B cell (primary cell): Measurements from ENCODE around the gene NF2. TPM values are rescaled to one million over a fixed set of nuclear protein-coding genes. Genes with fewer than 3 reads are reported as not detected.

Source experiments
- ATAC-seq: fragments of 200-7000 bp; cut with Tn5 transposase; one replicate; pipeline ENCODE4 v1.10.0; 2021; ENCODE audit warnings: low read depth, mild to moderate bottlenecking, moderate number of reproducible peaks, moderate library complexity
- CTCF ChIA-PET: fragments of 350-600 bp; sonication (Branson Sonifier 250); formaldehyde crosslinking; loops from one replicate; lab custom pipeline; 2021; ENCODE audit warnings: antibody characterized with exemption, inconsistent platforms; lab: Charles Lee
- POLR2A ChIA-PET: fragments of 350-600 bp; sonication (Branson Sonifier 250); formaldehyde crosslinking; loops from one replicate; lab custom pipeline; 2021; ENCODE audit warnings: antibody characterized with exemption; lab: Charles Lee
- DNase-seq: peaks from one replicate; pipeline ENCODE4 v3.0.0; 2013
- H2AFZ ChIP-seq: 2 replicates; pipeline ENCODE4 v1.6.1; 2012; ENCODE audit warnings: mild to moderate bottlenecking, low read depth, low read length; ENCODE audit not compliant: insufficient read depth, poor library complexity, severe bottlenecking
- H3K27ac ChIP-seq, 2 donors: 1 replicate in 1 of 2; 2 replicates in 1 of 2; pipeline ENCODE4 v1.5.1; 2012 to 2013; ENCODE audit warnings: low read length in 2 of 2, mild to moderate bottlenecking in 2 of 2, moderate library complexity in 1 of 2
- H3K27me3 ChIP-seq, 4 experiments: fragments of 200-600 bp in 1 of 4; sonication (generic) in 1 of 4; replicated peaks in 1 of 4; 1 replicate in 2 of 4; 2 replicates in 2 of 4; pipeline versions ENCODE4 v1.6.1 to v1.7.0; 2013 to 2016; ENCODE audit warnings: low read length in 3 of 4, mild to moderate bottlenecking in 2 of 4, mixed read lengths in 1 of 4, moderate library complexity in 1 of 4; ENCODE audit not compliant: insufficient read depth in 4 of 4, control insufficient read depth in 3 of 4; ENCODE audit errors: control extremely low read depth in 1 of 4
- H3K36me3 ChIP-seq, 2 experiments: replicated peaks in 1 of 2; 1 replicate in 1 of 2; 2 replicates in 1 of 2; pipeline versions ENCODE4 v1.6.1 to v1.7.1; 2013; ENCODE audit warnings: low read length in 1 of 2; ENCODE audit not compliant: insufficient read depth in 2 of 2, control insufficient read depth in 1 of 2; ENCODE audit errors: control extremely low read depth in 1 of 2, extremely low read depth in 1 of 2
- H3K4me1 ChIP-seq, 2 donors: fragments of 200-600 bp in 1 of 2; sonication (generic) in 1 of 2; 1 replicate in 1 of 2; 2 replicates in 1 of 2; pipeline versions ENCODE4 v1.5.1 to v1.6.1; 2013 to 2017; ENCODE audit warnings: low read length in 2 of 2; ENCODE audit not compliant: control insufficient read depth in 2 of 2, insufficient read depth in 2 of 2
- H3K4me2 ChIP-seq: replicated peaks from 2 replicates; pipeline ENCODE3; 2012; ENCODE audit warnings: mild to moderate bottlenecking, low read depth, low read length; ENCODE audit not compliant: poor library complexity, severe bottlenecking
- H3K4me3 ChIP-seq, 5 experiments: fragments of 200-600 bp in 1 of 5; sonication (generic) in 1 of 5; 1 replicate in 3 of 5; 2 replicates in 2 of 5; pipeline versions ENCODE4 v1.5.1 to v1.7.0; 2011 to 2016; ENCODE audit warnings: low read length in 4 of 5, mild to moderate bottlenecking in 4 of 5, low read depth in 2 of 5, control low read depth in 1 of 5, moderate library complexity in 1 of 5; ENCODE audit not compliant: insufficient read depth in 1 of 5; ENCODE audit errors: control extremely low read depth in 1 of 5, extremely low read depth in 1 of 5
- H3K79me2 ChIP-seq: fragments of 200-600 bp; sonication (generic); one replicate; pipeline ENCODE4 v1.6.0; 2016; ENCODE audit warnings: low read length; ENCODE audit not compliant: control insufficient read depth, insufficient read depth
- H3K9ac ChIP-seq: fragments of 200-600 bp; sonication (generic); 2 replicates; pipeline ENCODE4 v1.6.1; 2017; ENCODE audit warnings: mild to moderate bottlenecking, low read length, moderate library complexity
- H3K9me3 ChIP-seq, 3 donors: one replicate each; pipeline versions ENCODE4 v1.6.1 to v1.7.1; 2013; ENCODE audit warnings: low read length in 2 of 3; ENCODE audit not compliant: control insufficient read depth in 2 of 3, insufficient read depth in 1 of 3; ENCODE audit errors: control extremely low read depth in 1 of 3
- H4K20me1 ChIP-seq: 2 replicates; pipeline ENCODE4 v1.6.0; 2012; ENCODE audit warnings: mild to moderate bottlenecking, low read length; ENCODE audit not compliant: insufficient read depth, control insufficient read depth, poor library complexity, severe bottlenecking
- H3K27ac Mint-ChIP-seq: one replicate; pipeline ENCODE4 v1.8.0; 2021; ENCODE audit warnings: mixed read lengths
- H3K27me3 Mint-ChIP-seq: one replicate; pipeline ENCODE4 v1.8.0; 2021; ENCODE audit warnings: mixed read lengths
- H3K4me1 Mint-ChIP-seq: one replicate; pipeline ENCODE4 v1.8.0; 2021; ENCODE audit warnings: mixed read lengths
- H3K4me3 Mint-ChIP-seq: one replicate; pipeline ENCODE4 v1.8.0; 2021; ENCODE audit warnings: mixed read lengths
- H3K9me3 Mint-ChIP-seq: one replicate; pipeline ENCODE4 v1.8.0; 2022; ENCODE audit warnings: mixed read lengths; ENCODE audit not compliant: insufficient read depth
- CTCF ChIP-seq: fragments of 200-600 bp; IDR thresholded peaks from one replicate; pipeline ENCODE4 v1.8.0; 2022; ENCODE audit warnings: antibody characterized with exemption, mild to moderate bottlenecking
- EZH2 ChIP-seq: IDR thresholded peaks from 2 replicates; pipeline ENCODE4 v1.6.1; 2012; ENCODE audit warnings: borderline replicate concordance, low read depth, mild to moderate bottlenecking, moderate library complexity, low read length; ENCODE audit not compliant: insufficient read depth, poor library complexity, severe bottlenecking
- WGBS: methylation state at CpG from one replicate; pipeline ENCODE4 v1.1.5; 2013; ENCODE audit warnings: missing lambda C conversion rate; ENCODE audit not compliant: insufficient coverage; 5-methylcytosine and 5-hydroxymethylcytosine counted together
- intact Hi-C: fragments of 100-400 bp; cut with micrococcal nuclease; formaldehyde crosslinking; loops from one replicate; pipeline ENCODE4 v1.10.0; 2022
- polyA plus RNA-seq: library from polyadenylated mRNA; depleted of rRNA; stranded (reverse); fragments of >200 nt; gene quantifications from 2 replicates; pipeline ENCODE4 v1.2.3, GENCODE V29; 2012
- total RNA-seq, 2 donors: library from RNA; stranded (reverse); fragments of 120-200 nt in 1 of 2; gene quantifications; 1 replicate in 1 of 2; 2 replicates in 1 of 2; pipeline versions ENCODE4 v1.2.3 to v1.2.4, GENCODE V29; 2013 to 2022

The NF2 gene
- total and polyA plus RNA-seq, 2 donors (not counting 1 experiment from before 2014, with no cell fraction given) = 9.4 to 26.6 TPM

GRCh38 chr22:29722151-29722550 is 118.7 kb downstream of the NF2 start:
- no peak overlapping the region for H3K9ac ChIP-seq
- POLR2A ChIA-PET = no interaction called here
- ATAC-seq = no peak

GRCh38 chr22:29722587-29722986 is 119.2 kb downstream of the NF2 start:
- H3K4me1 Mint-ChIP-seq = peaks cover 9% of the 10 kb centered on the region
- Histone ChIP-seq H3K36me3 (no peaks in the 10 kb centered on the region), H3K9me3 (no peaks in the 10 kb centered on the region), H3K4me1 (peaks cover 7 to 8% of the 10 kb centered on the region in 2 donors), H2AFZ (no peak overlapping the region), H4K20me1 (no peaks in the 10 kb centered on the region), H3K4me3 (no peak overlapping the region), H3K9ac (no peak overlapping the region), H3K4me2 (no peak overlapping the region), H3K27ac (no peak overlapping the region), H3K27me3 (peaks cover 0 to 33% (median 12%) of the 10 kb centered on the region in 4 experiments), H3K79me2 (no peaks in the 10 kb centered on the region)
- H3K4me3 Mint-ChIP-seq = no peak overlapping the region
- peaks cover 23% of the 10 kb centered on the region for H3K27me3 Mint-ChIP-seq
- POLR2A ChIA-PET = no interaction called here
- ATAC-seq = no peak
- TF ChIP-seq EZH2 (no peak), CTCF (no peak)
- no peaks in the 10 kb centered on the region for H3K9me3 Mint-ChIP-seq
- WGBS = 94% methylated on average over 12 of the region's 16 CpGs
- CTCF ChIA-PET = no interaction called here
- no peak for DNase-seq
- intact Hi-C loops = no loop called here
- H3K27ac Mint-ChIP-seq = no peak overlapping the region

More at GRCh38 chr22:29722151-29722550, 118.7 kb downstream of the NF2 start:
- Mint-ChIP-seq H3K4me1 (peaks cover 9% of the 10 kb centered on the region), H3K27ac (no peak overlapping the region), H3K27me3 (peaks cover 27% of the 10 kb centered on the region), H3K9me3 (no peaks in the 10 kb centered on the region), H3K4me3 (no peak overlapping the region)
- no peak for TF ChIP-seq CTCF
- no peak for TF ChIP-seq EZH2
- WGBS = 85% methylated on average over 7 of the region's 7 CpGs
- H3K79me2 ChIP-seq = no peaks in the 10 kb centered on the region
- no peaks in the 10 kb centered on the region for H3K36me3 ChIP-seq
- no peak overlapping the region for H3K4me3 ChIP-seq
- peaks cover 7 to 8% of the 10 kb centered on the region in 2 donors for H3K4me1 ChIP-seq
- no peak overlapping the region for H2AFZ ChIP-seq
- DNase-seq = no peak
- no peak overlapping the region for H3K4me2 ChIP-seq
- no peak overlapping the region for H3K27ac ChIP-seq
- intact Hi-C loops = no loop called here
- H3K27me3 ChIP-seq = peaks cover 0 to 33% (median 12%) of the 10 kb centered on the region in 4 experiments
- H4K20me1 ChIP-seq = no peaks in the 10 kb centered on the region
- CTCF ChIA-PET = no interaction called here
- H3K9me3 ChIP-seq = no peaks in the 10 kb centered on the region
